WTC11 (cell line): ENCODE data around the gene STAB1.

Source experiments
- ATF2 ChIP-seq: sonication (generic); formaldehyde crosslinking; IDR thresholded peaks from 2 replicates; pipeline ENCODE4 v1.8.1; 2022; ENCODE audit warnings: low read depth, missing genetic modification reagents, borderline replicate concordance
- ATF3 ChIP-seq: sonication (generic); formaldehyde crosslinking; conservative IDR thresholded peaks from 2 replicates; pipeline ENCODE4 v1.8.1; 2022; ENCODE audit warnings: mild to moderate bottlenecking, missing genetic modification reagents
- CDX4 ChIP-seq: fragments of 250-450 bp; sonication (Bioruptor Pico); IDR thresholded peaks from 2 replicates; pipeline ENCODE4 v1.9.0; 2021; ENCODE audit warnings: moderate library complexity, mild to moderate bottlenecking, inconsistent platforms, borderline replicate concordance
- CTCF ChIP-seq: fragments of 200-600 bp; IDR thresholded peaks from 2 replicates; pipeline ENCODE4 v1.8.0; 2022; ENCODE audit warnings: antibody characterized with exemption
- NR3C1 ChIP-seq: sonication (generic); formaldehyde crosslinking; conservative IDR thresholded peaks from 2 replicates; pipeline ENCODE4 v1.8.1; 2023; ENCODE audit warnings: low read depth, mild to moderate bottlenecking, missing genetic modification reagents
- TEAD4 ChIP-seq: sonication (generic); formaldehyde crosslinking; IDR thresholded peaks from 2 replicates; pipeline ENCODE4 v1.8.0; 2022; ENCODE audit warnings: mild to moderate bottlenecking, missing genetic modification reagents
- ZNF263 ChIP-seq: sonication (generic); formaldehyde crosslinking; IDR thresholded peaks from 2 replicates; pipeline ENCODE4 v1.8.1; 2022; ENCODE audit warnings: low read depth, mild to moderate bottlenecking, moderate library complexity, missing genetic modification reagents
- ZSCAN18 ChIP-seq: fragments of 250-450 bp; sonication (Bioruptor Pico); IDR thresholded peaks from 2 replicates; pipeline ENCODE4 v2.1.2; 2022; ENCODE audit warnings: mild to moderate bottlenecking, moderate library complexity
- TF ChIP-seq, protein P1 (sequence below): sonication (generic); formaldehyde crosslinking; IDR thresholded peaks from 2 replicates; pipeline ENCODE4 v1.8.0; 2023; ENCODE audit warnings: mild to moderate bottlenecking, missing genetic modification reagents

- no peak for TF ChIP-seq ZNF263
- no peak for TF ChIP-seq CTCF
- TF ChIP-seq ATF2: no peak
- TF ChIP-seq CDX4 (CRISPR knock-in tag): no peak
- TF ChIP-seq, protein P1, sequence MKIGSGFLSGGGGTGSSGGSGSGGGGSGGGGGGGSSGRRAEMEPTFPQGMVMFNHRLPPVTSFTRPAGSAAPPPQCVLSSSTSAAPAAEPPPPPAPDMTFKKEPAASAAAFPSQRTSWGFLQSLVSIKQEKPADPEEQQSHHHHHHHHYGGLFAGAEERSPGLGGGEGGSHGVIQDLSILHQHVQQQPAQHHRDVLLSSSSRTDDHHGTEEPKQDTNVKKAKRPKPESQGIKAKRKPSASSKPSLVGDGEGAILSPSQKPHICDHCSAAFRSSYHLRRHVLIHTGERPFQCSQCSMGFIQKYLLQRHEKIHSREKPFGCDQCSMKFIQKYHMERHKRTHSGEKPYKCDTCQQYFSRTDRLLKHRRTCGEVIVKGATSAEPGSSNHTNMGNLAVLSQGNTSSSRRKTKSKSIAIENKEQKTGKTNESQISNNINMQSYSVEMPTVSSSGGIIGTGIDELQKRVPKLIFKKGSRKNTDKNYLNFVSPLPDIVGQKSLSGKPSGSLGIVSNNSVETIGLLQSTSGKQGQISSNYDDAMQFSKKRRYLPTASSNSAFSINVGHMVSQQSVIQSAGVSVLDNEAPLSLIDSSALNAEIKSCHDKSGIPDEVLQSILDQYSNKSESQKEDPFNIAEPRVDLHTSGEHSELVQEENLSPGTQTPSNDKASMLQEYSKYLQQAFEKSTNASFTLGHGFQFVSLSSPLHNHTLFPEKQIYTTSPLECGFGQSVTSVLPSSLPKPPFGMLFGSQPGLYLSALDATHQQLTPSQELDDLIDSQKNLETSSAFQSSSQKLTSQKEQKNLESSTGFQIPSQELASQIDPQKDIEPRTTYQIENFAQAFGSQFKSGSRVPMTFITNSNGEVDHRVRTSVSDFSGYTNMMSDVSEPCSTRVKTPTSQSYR (CRISPR knock-in tag): no peak
- no peak for TF ChIP-seq ZSCAN18
- no peak for TF ChIP-seq ATF3 (CRISPR knock-in tag)
- TF ChIP-seq TEAD4 (CRISPR knock-in tag): no peak
- no peak for TF ChIP-seq NR3C1 (CRISPR knock-in tag)
Measured at GRCh38 chr3:52507359-52507758, 12.2 kb downstream of the STAB1 start.
